Tibial nerve (tissue), 4 donors: Measurements from ENCODE around the gene AMPD2. TPM values are rescaled to one million over a fixed set of nuclear protein-coding genes. Genes with fewer than 3 reads are reported as not detected.
A peak's percentile ranks its signal among the peaks of the same experiment; 100 is the strongest.

Experiments used
- DNase-seq, 2 donors: peaks; one replicate each; pipeline ENCODE4 v3.0.0-alpha.2; 2019; ENCODE audit warnings: low spot score in 2 of 2
- H3K27ac ChIP-seq, 4 donors: fragments of 200-600 bp; sonication (generic) in 3 of 4; one replicate each; pipeline ENCODE4 v1.5.1; 2017 to 2019; ENCODE audit warnings: mild to moderate bottlenecking in 1 of 4
- H3K27me3 ChIP-seq, 2 donors: fragments of 200-600 bp; sonication (generic) in 1 of 2; one replicate each; pipeline versions ENCODE4 v1.5.1 to v1.6.0; 2017 to 2019
- H3K36me3 ChIP-seq, 3 donors: fragments of 200-600 bp; sonication (generic); one replicate each; pipeline ENCODE4 v1.5.1; 2018 to 2019
- H3K4me1 ChIP-seq, 4 donors: fragments of 200-600 bp; sonication (generic) in 3 of 4; one replicate each; pipeline ENCODE4 v1.5.1; 2017 to 2019
- H3K4me3 ChIP-seq, 4 donors: fragments of 200-600 bp; sonication (generic) in 3 of 4; one replicate each; pipeline ENCODE4 v1.5.1; 2017 to 2019; ENCODE audit warnings: mild to moderate bottlenecking in 1 of 4, moderate library complexity in 1 of 4
- H3K9me3 ChIP-seq, 4 donors: fragments of 200-600 bp; sonication (generic) in 3 of 4; one replicate each; pipeline ENCODE4 v1.5.1; 2017 to 2019
- CTCF ChIP-seq, 5 experiments: fragments of 200-600 bp in 3 of 5; fragments of 450-650 bp in 2 of 5; sonication (generic) in 3 of 5; IDR thresholded peaks; one replicate each; pipeline ENCODE4 v1.5.1; 2016 to 2019; ENCODE audit warnings: antibody characterized with exemption in 5 of 5, mild to moderate bottlenecking in 3 of 5, moderate library complexity in 2 of 5
- EP300 ChIP-seq, 2 donors: sonication (generic); formaldehyde crosslinking; IDR thresholded peaks; one replicate each; pipeline ENCODE4 v1.6.1; 2017; ENCODE audit warnings: antibody characterized with exemption in 2 of 2, mild to moderate bottlenecking in 1 of 2
- POLR2A ChIP-seq, 2 donors: fragments of 450-650 bp; IDR thresholded peaks; one replicate each; pipeline ENCODE4 v1.6.1; 2017; ENCODE audit warnings: antibody characterized with exemption in 2 of 2, mild to moderate bottlenecking in 2 of 2, moderate library complexity in 2 of 2
- WGBS, 2 donors: methylation state at CpG; one replicate each; pipeline ENCODE4 v1.1.5; 2018; 5-methylcytosine and 5-hydroxymethylcytosine counted together
- total RNA-seq, 4 donors: library from RNA; depleted of rRNA; stranded (reverse); fragments of >200 nt; gene quantifications; one replicate each; pipeline ENCODE4 v1.1.0, GENCODE V29; 2016

Gene AMPD2
- total RNA-seq, 4 donors from 2014 or later: 70.6 to 113 (median 94.7) TPM

- H3K27me3 ChIP-seq: no peaks in the 10 kb centered on the region
- TF ChIP-seq POLR2A (IDR thresholded peaks at IDR 0.05): no peak
- no peak for TF ChIP-seq EP300 (IDR thresholded peaks at IDR 0.05)
- no peak for TF ChIP-seq CTCF (IDR thresholded peaks at IDR 0.05)
- H3K9me3 ChIP-seq: no peaks in the 10 kb centered on the region
- H3K4me3 ChIP-seq: no peak overlapping the region
- DNase-seq: peak in 1 of 2 donors; percentile 3
- H3K36me3 ChIP-seq: peaks cover 0 to 22% (median 0%) of the 10 kb centered on the region in 3 donors
- WGBS, 2 donors: 64 to 66% methylated on average over 13 of the region's 13 CpGs
- no peak overlapping the region for H3K27ac ChIP-seq
- peaks cover 0 to 25% (median 7%) of the 10 kb centered on the region in 4 donors for H3K4me1 ChIP-seq
Measured at GRCh38 chr1:109634771-109635750, 15.4 kb downstream of the AMPD2 start.

- no peak overlapping the region for H3K4me3 ChIP-seq
- no peaks in the 10 kb centered on the region for H3K9me3 ChIP-seq
- no peaks in the 10 kb centered on the region for H3K27me3 ChIP-seq
- DNase-seq: peak in 1 of 2 donors; percentile 2
- WGBS, 2 donors: 53 to 77% methylated on average over 2 of the region's 2 CpGs
- peaks cover 0 to 15% (median 0%) of the 10 kb centered on the region in 3 donors for H3K36me3 ChIP-seq
- peaks cover 0 to 31% (median 7%) of the 10 kb centered on the region in 4 donors for H3K4me1 ChIP-seq
- TF ChIP-seq POLR2A (IDR thresholded peaks at IDR 0.05) (no peak), CTCF (IDR thresholded peaks at IDR 0.05) (no peak), EP300 (IDR thresholded peaks at IDR 0.05) (no peak)
- H3K27ac ChIP-seq: no peak overlapping the region
Measured at GRCh38 chr1:109635862-109636200, 16.2 kb downstream of the AMPD2 start.

- peak in 1 of 2 donors; percentile 32 for DNase-seq
- Histone ChIP-seq H3K4me3 (no peak overlapping the region), H3K4me1 (peaks cover 0 to 31% (median 7%) of the 10 kb centered on the region in 4 donors), H3K27ac (no peak overlapping the region), H3K9me3 (no peaks in the 10 kb centered on the region), H3K36me3 (peaks cover 0 to 10% (median 0%) of the 10 kb centered on the region in 3 donors), H3K27me3 (no peaks in the 10 kb centered on the region)
- WGBS, 2 donors: 41% methylated on average over 9 of the region's 9 CpGs
- TF ChIP-seq CTCF (IDR thresholded peaks at IDR 0.05) (no peak), EP300 (IDR thresholded peaks at IDR 0.05) (no peak), POLR2A (IDR thresholded peaks at IDR 0.05) (no peak)
Measured at GRCh38 chr1:109636201-109636952, 16.7 kb downstream of the AMPD2 start.

GRCh38 chr1:109637446-109637845 lies 17.8 kb downstream of the AMPD2 start:
- WGBS, 2 donors: 91 to 98% methylated on average over 7 of the region's 7 CpGs
- no peak for DNase-seq
- TF ChIP-seq POLR2A (IDR thresholded peaks at IDR 0.05): no peak
- no peak for TF ChIP-seq CTCF (IDR thresholded peaks at IDR 0.05)
- no peak for TF ChIP-seq EP300 (IDR thresholded peaks at IDR 0.05)
- Histone ChIP-seq H3K27me3 (no peaks in the 10 kb centered on the region), H3K9me3 (no peaks in the 10 kb centered on the region), H3K36me3 (no peaks in the 10 kb centered on the region), H3K27ac (no peak overlapping the region), H3K4me3 (no peak overlapping the region), H3K4me1 (peaks cover 0 to 24% (median 7%) of the 10 kb centered on the region in 4 donors)
